Measurements from ENCODE around the gene PRDM7.
A peak's percentile ranks its signal among the peaks of the same experiment; 100 is the strongest.
"Not testable (repeated sequence)": the region's sequence is repeated elsewhere in the genome, so short reads cannot be mapped to it uniquely, and the experiment has no call there.

PRDM7 gene

GRCh38 chr16:90019543-90020259 lies 57.4 kb downstream of the PRDM7 start:
- peak in 23 of 42 donors; percentile 30 to 70 (median 49) for DNase-seq
- intact Hi-C loops (cut with DNase I): no loop called here

DNA sequence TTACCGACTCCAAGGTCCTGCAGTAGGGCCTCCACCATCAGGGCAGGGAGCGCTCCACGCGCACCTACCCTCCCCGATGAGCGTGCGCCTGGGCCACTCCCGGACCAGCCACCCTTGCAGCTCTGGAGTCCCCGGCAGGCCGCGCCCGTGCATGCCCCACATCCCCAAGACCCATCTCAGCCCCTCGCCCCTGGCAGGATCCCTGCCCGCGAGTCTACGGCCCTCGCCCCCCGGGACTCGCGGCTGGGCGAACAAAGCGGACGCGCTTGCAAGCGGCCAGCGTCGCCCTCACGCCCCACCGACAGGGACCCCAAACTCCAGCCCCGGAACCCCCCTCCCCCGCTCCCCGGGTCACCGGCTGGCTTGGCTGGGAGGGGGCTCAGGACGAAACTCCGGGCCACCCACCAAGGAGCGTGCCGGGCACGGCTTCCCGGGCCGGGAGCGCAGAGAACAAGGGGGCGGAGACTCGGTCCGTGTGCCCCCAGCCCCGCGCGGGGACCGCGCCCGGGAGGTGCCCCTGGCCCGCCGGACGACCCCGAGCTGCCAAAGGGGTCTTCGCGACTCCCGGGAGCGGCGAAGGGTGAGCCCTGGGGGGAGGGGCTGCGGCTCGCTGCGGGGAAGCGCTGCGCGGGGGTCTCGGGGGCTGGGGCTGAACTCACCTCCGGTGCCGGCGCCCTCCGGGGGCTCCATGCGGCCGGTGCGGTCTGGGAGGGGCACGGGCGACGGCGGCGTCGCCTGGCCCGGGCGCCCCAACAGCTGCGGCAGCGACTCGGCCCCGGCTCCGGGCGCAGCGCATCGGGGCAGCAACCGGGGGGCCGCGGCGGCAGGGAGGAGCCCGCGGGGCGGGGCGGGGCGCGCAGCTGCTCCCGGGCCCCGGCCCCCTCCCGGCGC lies 58.2 kb downstream of the PRDM7 start, which contains the start of gene DBNDD1:
DBNDD1 (minus strand) TSS at position 805 of the 891 bp plus-strand sequence; CDS start at position 690, 115 bp downstream.
- intact Hi-C loops (cut with DNase I): no loop called here
- peak in 11 of 42 donors; percentile 28 to 61 (median 45) for DNase-seq

DNA sequence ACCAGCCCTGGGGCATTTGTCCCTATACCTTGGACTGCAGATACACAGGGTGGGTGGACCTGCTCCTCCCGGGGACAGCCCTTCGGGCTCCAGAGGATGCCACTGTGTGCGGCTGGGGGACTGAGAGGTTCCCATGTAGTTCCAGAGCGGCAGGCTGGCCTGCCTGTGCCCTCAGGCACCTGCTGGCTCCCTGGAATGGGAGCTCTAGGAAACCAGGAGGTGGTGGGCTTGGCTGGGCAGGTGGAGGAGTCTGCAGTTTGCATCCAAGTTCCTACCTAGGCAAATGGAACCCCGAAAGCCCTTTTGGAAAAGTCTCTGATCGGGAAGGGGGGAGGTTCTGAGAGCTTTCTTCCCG lies 58.9 kb downstream of the PRDM7 start:
- DNase-seq: no peak
- intact Hi-C loops (cut with DNase I): no loop called here

- intact Hi-C loops (cut with DNase I): no loop called here
- no peak for DNase-seq
These were observed 60.7 kb downstream of the PRDM7 start for GRCh38 chr16:90016339-90016950.

GRCh38 chr16:90015586-90016338 lies 61.4 kb downstream of the PRDM7 start:
- no peak for DNase-seq
- intact Hi-C loops (cut with DNase I): no loop called here

GRCh38 chr16:90012991-90013745 lies 64.0 kb downstream of the PRDM7 start:
- intact Hi-C loops (cut with DNase I): no loop called here
- DNase-seq: no peak

- intact Hi-C loops (cut with DNase I): no loop called here
These were observed 65.1 kb downstream of the PRDM7 start for GRCh38 chr16:90011908-90012501.

GRCh38 chr16:90011508-90011819 lies 65.7 kb downstream of the PRDM7 start:
- intact Hi-C loops (cut with DNase I): no loop called here
- no peak for DNase-seq

More at GRCh38 chr16:90011908-90012501, 65.1 kb downstream of the PRDM7 start:
- DNase-seq: no peak

DNA sequence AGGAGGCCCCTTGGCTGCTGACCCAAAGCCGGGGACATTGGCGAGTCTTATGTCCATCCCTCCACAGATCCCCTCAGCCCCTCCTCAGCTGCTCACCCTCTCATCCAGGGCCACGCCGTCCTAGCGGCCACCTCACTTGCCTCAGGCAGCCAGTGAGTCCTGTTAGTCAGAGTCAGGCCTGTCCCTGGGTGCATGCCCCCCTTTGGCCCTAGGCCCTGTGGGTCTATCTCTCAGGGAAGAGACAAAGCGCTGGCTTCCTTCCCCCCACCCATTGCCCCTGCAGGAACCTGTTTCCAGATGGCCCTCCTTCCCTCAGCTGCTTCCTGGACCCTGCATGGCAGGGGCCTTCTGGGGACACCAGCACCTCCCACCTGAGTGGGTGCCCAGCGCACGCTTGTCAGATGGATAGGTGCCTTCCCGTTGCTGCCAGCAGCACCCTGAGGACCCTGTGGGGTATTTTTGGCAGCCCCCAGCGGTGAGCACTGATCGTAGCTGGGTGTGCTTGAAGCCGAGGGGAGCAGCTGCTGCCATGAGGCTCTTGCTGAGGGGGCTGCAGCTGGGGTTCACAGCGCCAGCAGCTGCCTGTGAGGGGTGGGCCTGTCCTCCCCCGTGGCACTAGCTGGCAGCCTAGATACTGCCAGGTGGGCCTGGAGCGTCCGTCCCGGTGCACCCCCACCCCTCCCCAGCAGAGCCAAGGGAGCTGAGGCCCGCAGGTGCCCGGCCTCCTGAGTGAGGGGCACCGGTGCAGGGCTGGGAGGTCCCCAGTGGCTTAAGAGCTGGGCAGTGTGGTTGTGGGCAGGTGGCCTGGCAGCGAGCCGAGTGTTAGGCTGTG lies 66.2 kb downstream of the PRDM7 start:
- intact Hi-C loops (cut with DNase I): no loop called here
- no peak for DNase-seq

- no peak for DNase-seq
- intact Hi-C loops (cut with DNase I): no loop called here
These were observed 67.8 kb downstream of the PRDM7 start for GRCh38 chr16:90009172-90009899.

DNA sequence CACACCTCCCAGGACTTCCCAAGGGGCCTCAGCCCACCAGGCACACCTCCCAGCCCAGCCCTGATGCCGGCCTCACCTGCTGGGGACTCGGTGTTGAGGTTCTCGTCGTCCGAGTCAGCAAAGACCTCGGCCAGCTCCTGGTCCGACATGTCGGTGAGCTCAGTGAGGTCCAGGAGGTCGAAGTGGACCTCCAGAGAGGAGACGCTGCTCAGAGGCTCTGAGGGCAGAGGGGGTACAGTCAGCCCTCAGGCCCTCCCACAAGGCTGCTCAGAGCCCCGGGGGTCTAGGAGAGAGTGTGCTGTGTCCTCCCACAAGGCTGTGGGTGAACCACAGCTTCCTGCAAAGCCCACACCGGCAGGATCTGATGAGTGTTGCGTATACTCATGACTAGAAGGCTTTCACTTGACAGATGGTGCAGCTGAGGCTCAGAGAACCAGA lies 68.4 kb downstream of the PRDM7 start:
- intact Hi-C loops (cut with DNase I): no loop called here
- DNase-seq: peak in 6 of 42 donors; percentile 16 to 62 (median 50)

- intact Hi-C loops (cut with DNase I); DNase-seq: not testable (repeated sequence)
These were observed 69.4 kb downstream of the PRDM7 start for GRCh38 chr16:90007635-90008234.

GRCh38 chr16:90007015-90007414 lies 70.1 kb downstream of the PRDM7 start:
- no peak for DNase-seq
- intact Hi-C loops (cut with DNase I): no loop called here
